H1 (cell line): Measurements from ENCODE around the gene AGAP1. TPM values are rescaled to one million over a fixed set of nuclear protein-coding genes. Genes with fewer than 3 reads are reported as not detected.

ENCODE experiments used
- CTCF ChIA-PET: fragments of 300-600 bp; sonication (Branson Sonifier 250); formaldehyde crosslinking; loops from one replicate; lab custom pipeline; 2021; ENCODE audit not compliant: partially characterized antibody; lab: Charles Lee
- POLR2A ChIA-PET: fragments of 300-600 bp; sonication (Branson Sonifier 250); formaldehyde crosslinking; loops from one replicate; lab custom pipeline; 2021; ENCODE audit warnings: inconsistent platforms; ENCODE audit not compliant: partially characterized antibody; lab: Charles Lee
- DNase-seq, 2 experiments: peaks; one replicate each; pipeline versions ENCODE4 v3.0.0 to v3.0.0-alpha.2; 2010 to 2022; ENCODE audit warnings: low spot score in 2 of 2, low read depth in 1 of 2, mixed read lengths in 1 of 2
- FAIRE-seq: peaks from 2 replicates; lab custom pipeline; 2011; peaks lifted over from hg19 to GRCh38; lab: Jason Lieb, UNC
- H2AFZ ChIP-seq: 2 replicates; pipeline ENCODE4 v1.8.1; 2012; ENCODE audit warnings: low read length, inconsistent platforms
- H2AK5ac ChIP-seq: 2 replicates; pipeline ENCODE4 v1.6.1; 2013; ENCODE audit warnings: low read depth, low read length
- H2BK120ac ChIP-seq: replicated peaks from 2 replicates; pipeline ENCODE3; 2013; ENCODE audit warnings: low read depth, low read length, inconsistent platforms
- H2BK12ac ChIP-seq: 2 replicates; pipeline ENCODE4 v1.6.1; 2013; ENCODE audit warnings: low read depth, low read length
- H2BK15ac ChIP-seq: 2 replicates; pipeline ENCODE4 v1.6.1; 2013; ENCODE audit warnings: low read length
- H2BK20ac ChIP-seq: 2 replicates; pipeline ENCODE4 v1.6.1; 2013; ENCODE audit warnings: low read length
- H2BK5ac ChIP-seq: 2 replicates; pipeline ENCODE4 v1.6.1; 2013; ENCODE audit warnings: low read depth, low read length
- H3K14ac ChIP-seq: 2 replicates; pipeline ENCODE4 v1.6.1; 2013; ENCODE audit warnings: inconsistent platforms; ENCODE audit not compliant: insufficient read length
- H3K18ac ChIP-seq: 2 replicates; pipeline ENCODE4 v1.6.1; 2013; ENCODE audit warnings: low read length; ENCODE audit errors: extremely low read depth
- H3K23ac ChIP-seq: 2 replicates; pipeline ENCODE4 v1.6.1; 2013; ENCODE audit warnings: inconsistent platforms; ENCODE audit not compliant: insufficient read length
- H3K23me2 ChIP-seq: 2 replicates; pipeline ENCODE4 v1.6.1; 2013; ENCODE audit warnings: low read depth, low read length
- H3K27ac ChIP-seq: 2 replicates; pipeline ENCODE4 v1.6.1; 2011; ENCODE audit warnings: low read depth, low read length, inconsistent platforms
- H3K27me3 ChIP-seq, 4 experiments: replicated peaks in 1 of 4; 1 replicate in 1 of 4; 2 replicates in 3 of 4; pipeline versions ENCODE4 v1.6.1 to v1.8.1; 2011 to 2013; ENCODE audit warnings: low read length in 3 of 4, mild to moderate bottlenecking in 3 of 4, inconsistent platforms in 2 of 4, mixed read lengths in 2 of 4, moderate library complexity in 1 of 4; ENCODE audit not compliant: control insufficient read depth in 3 of 4, insufficient read depth in 3 of 4; ENCODE audit errors: extremely low read depth in 1 of 4
- H3K36me3 ChIP-seq, 4 experiments: 2 replicates each; pipeline versions ENCODE4 v1.6.1 to v1.8.1; 2011 to 2013; ENCODE audit warnings: mild to moderate bottlenecking in 4 of 4, low read length in 3 of 4, moderate library complexity in 2 of 4, control low read depth in 1 of 4, inconsistent platforms in 1 of 4; ENCODE audit not compliant: insufficient read depth in 4 of 4, control insufficient read depth in 2 of 4
- H3K4ac ChIP-seq: replicated peaks from 2 replicates; pipeline ENCODE3; 2013; ENCODE audit warnings: low read length, low read depth, mixed read lengths, inconsistent platforms; ENCODE audit not compliant: insufficient read length
- H3K4me1 ChIP-seq, 4 experiments: replicated peaks in 1 of 4; 1 replicate in 1 of 4; 2 replicates in 3 of 4; pipeline versions ENCODE4 v1.6.1 to v1.8.1; 2011 to 2013; ENCODE audit warnings: low read length in 3 of 4, inconsistent platforms in 2 of 4, mixed read lengths in 1 of 4; ENCODE audit not compliant: insufficient read depth in 4 of 4, control insufficient read depth in 3 of 4
- H3K4me2 ChIP-seq, 2 experiments: 2 replicates each; pipeline versions ENCODE4 v1.6.1 to v1.8.1; 2011 to 2013; ENCODE audit warnings: low read depth in 2 of 2, low read length in 2 of 2, control low read depth in 1 of 2, inconsistent platforms in 1 of 2, mild to moderate bottlenecking in 1 of 2; ENCODE audit not compliant: insufficient read depth in 1 of 2
- H3K4me3 ChIP-seq, 4 experiments: fragments of 200-600, 300-600 bp in 1 of 4; sonication (generic), shearing (Covaris generic), sonication (Bioruptor Twin) in 1 of 4; 2 replicates each; pipeline versions ENCODE4 v1.5.1 to v1.8.1; 2011 to 2016; ENCODE audit warnings: low read length in 4 of 4, low read depth in 3 of 4, control low read depth in 2 of 4, inconsistent platforms in 2 of 4, mild to moderate bottlenecking in 2 of 4, mixed read lengths in 1 of 4, moderate library complexity in 1 of 4; ENCODE audit not compliant: insufficient read depth in 2 of 4; ENCODE audit errors: extremely low read depth in 1 of 4
- H3K56ac ChIP-seq: replicated peaks from 2 replicates; pipeline ENCODE3; 2013; ENCODE audit warnings: low read depth, mild to moderate bottlenecking, mixed read lengths, low read length, inconsistent platforms; ENCODE audit not compliant: insufficient read length
- H3K79me1 ChIP-seq: 2 replicates; pipeline ENCODE4 v1.6.1; 2013; ENCODE audit warnings: low read depth, low read length, control low read depth
- H3K79me2 ChIP-seq, 2 experiments: 2 replicates each; pipeline versions ENCODE4 v1.6.1 to v1.8.1; 2012 to 2013; ENCODE audit warnings: low read length in 2 of 2, mild to moderate bottlenecking in 2 of 2, inconsistent platforms in 1 of 2; ENCODE audit not compliant: insufficient read depth in 2 of 2, control insufficient read depth in 1 of 2
- H3K9ac ChIP-seq, 4 experiments: replicated peaks in 1 of 4; 1 replicate in 1 of 4; 2 replicates in 3 of 4; pipeline versions ENCODE4 v1.6.1 to v1.8.1; 2011 to 2013; ENCODE audit warnings: low read depth in 3 of 4, low read length in 3 of 4, control low read depth in 2 of 4, mild to moderate bottlenecking in 2 of 4, moderate library complexity in 2 of 4, inconsistent platforms in 1 of 4; ENCODE audit errors: extremely low read depth in 1 of 4
- H3K9me3 ChIP-seq, 2 experiments: 2 replicates each; pipeline versions ENCODE4 v1.6.1 to v1.8.1; 2012 to 2013; ENCODE audit warnings: mild to moderate bottlenecking in 2 of 2, moderate library complexity in 2 of 2, control low read depth in 1 of 2, inconsistent platforms in 1 of 2, low read depth in 1 of 2, low read length in 1 of 2, mixed read lengths in 1 of 2; ENCODE audit not compliant: insufficient read depth in 2 of 2
- H4K20me1 ChIP-seq, 2 experiments: replicated peaks in 1 of 2; 2 replicates each; pipeline versions ENCODE3 to v1.8.1; 2011 to 2013; ENCODE audit warnings: inconsistent platforms in 2 of 2, low read length in 2 of 2, mild to moderate bottlenecking in 1 of 2; ENCODE audit not compliant: insufficient read depth in 2 of 2, control insufficient read depth in 1 of 2
- H4K5ac ChIP-seq: 2 replicates; pipeline ENCODE4 v1.6.1; 2013; ENCODE audit warnings: low read length, low read depth, mixed read lengths, inconsistent platforms; ENCODE audit not compliant: insufficient read length
- H4K8ac ChIP-seq: 2 replicates; pipeline ENCODE4 v1.8.0; 2013; ENCODE audit warnings: mild to moderate bottlenecking, moderate library complexity, low read length, inconsistent platforms; ENCODE audit not compliant: insufficient read depth; ENCODE audit errors: extremely low read depth
- H4K91ac ChIP-seq: replicated peaks from 2 replicates; pipeline ENCODE3; 2013; ENCODE audit warnings: low read length, mixed read lengths, inconsistent platforms; ENCODE audit not compliant: insufficient read length
- CEBPB ChIP-seq: IDR thresholded peaks from 2 replicates; pipeline ENCODE4 v1.6.1; 2012; ENCODE audit warnings: low read depth, low read length
- KDM1A ChIP-seq: fragments of 200-600, 300-600 bp; sonication (generic); IDR thresholded peaks from 2 replicates; pipeline ENCODE4 v1.7.1; 2016; ENCODE audit warnings: mild to moderate bottlenecking, low read length, borderline replicate concordance
- RXRA ChIP-seq: IDR thresholded peaks from 2 replicates; pipeline ENCODE4 v1.6.1; 2011; ENCODE audit warnings: low read depth, mild to moderate bottlenecking, low read length, moderate library complexity; ENCODE audit not compliant: insufficient read depth
- SUZ12 ChIP-seq: fragments of 200-600 bp; sonication (generic); IDR thresholded peaks from 2 replicates; pipeline ENCODE4 v1.6.1; 2012; ENCODE audit warnings: mild to moderate bottlenecking, inconsistent platforms, low read length, moderate library complexity, mixed read lengths
- ZNF274 ChIP-seq: IDR thresholded peaks from 2 replicates; pipeline ENCODE4 v1.7.0; 2012; ENCODE audit warnings: low read length, borderline replicate concordance; ENCODE audit errors: extremely low read depth
- WGBS, 2 experiments: shearing (Covaris generic) in 1 of 2; methylation state at CpG; one replicate each; pipeline versions ENCODE4 v1.1.6 to v1.1.7; 2013 to 2015; ENCODE audit warnings: low lambda C conversion rate in 2 of 2, mixed read lengths in 2 of 2, inconsistent platforms in 1 of 2, low coverage in 1 of 2, missing lambda C conversion rate in 1 of 2; ENCODE audit not compliant: insufficient replicate concordance in 2 of 2, insufficient coverage in 1 of 2, insufficient read length in 1 of 2; ENCODE audit errors: extremely low coverage in 1 of 2, missing lambda C conversion rate in 1 of 2; 5-methylcytosine and 5-hydroxymethylcytosine counted together
- polyA plus RNA-seq, 7 experiments: library from polyadenylated mRNA; depleted of rRNA in 3 of 7; stranded (reverse) in 5 of 7; unstranded in 2 of 7; fragments of >200 nt in 5 of 7; fragments of 200-250 nt in 2 of 7; gene quantifications; 1 replicate in 5 of 7; 2 replicates in 1 of 7; 4 replicates in 1 of 7; pipeline versions ENCODE4 v1.2.1 to v1.2.3, GENCODE V29; 2011 to 2013; ENCODE audit warnings: missing spikeins in 2 of 7, mixed read lengths in 2 of 7
- total RNA-seq: library from RNA; stranded (reverse); fragmentation: NEBNext Ultra II Directional; extraction: Animal tissue kit (Norgen Biotek cat#: 25700); gene quantifications from 2 replicates; pipeline ENCODE4 v1.2.1, GENCODE V29; 2021

The AGAP1 gene
- total and polyA plus RNA-seq, 2 of the 8 experiments (the other 6 are each of a cell fraction or from before 2014, with no cell fraction given) = 18.1 to 39.4 TPM

- H4K8ac ChIP-seq = no peak overlapping the region
- no peak overlapping the region for H2AK5ac ChIP-seq
- no peaks in the 10 kb centered on the region; the same call in 1 of the 2 replicates for H3K79me1 ChIP-seq
- CTCF ChIA-PET = interaction anchor here (0.6 to 1.3 kb wide), 8 partner anchors 10 to 980 kb away, joined by 3 to 5 read pairs (median 3); no protein-coding TSS in a partner anchor
- H3K4me3 ChIP-seq = no peak overlapping the region
- no peak for TF ChIP-seq RXRA
- no peak for TF ChIP-seq ZNF274
- TF ChIP-seq SUZ12 = no peak
- no peak for TF ChIP-seq KDM1A
- TF ChIP-seq CEBPB = peak; percentile 76
- H2BK15ac ChIP-seq = no peak overlapping the region
- FAIRE-seq (no peak), DNase-seq (no peak)
- H3K36me3 ChIP-seq = peaks cover 0 to 3% (median 0%) of the 10 kb centered on the region in 4 experiments; a peak in 2 of 8 replicates
- no peaks in the 10 kb centered on the region for H3K23me2 ChIP-seq
- H3K9ac ChIP-seq = no peak overlapping the region
- H3K27me3 ChIP-seq = no peaks in the 10 kb centered on the region
- H2BK12ac ChIP-seq = no peak overlapping the region
- POLR2A ChIA-PET = interaction anchor here (0.7 kb wide), 1 partner anchor 145 kb away, joined by 3 read pairs; no protein-coding TSS in a partner anchor
- no peak overlapping the region for H4K5ac ChIP-seq
- H3K23ac ChIP-seq = no peak overlapping the region
- no peak overlapping the region; the same call in 1 of the 2 replicates for H2BK5ac ChIP-seq
- peaks cover 0 to 2% (median 0%) of the 10 kb centered on the region in 4 experiments; a peak in 2 of 7 replicates for H3K4me1 ChIP-seq
- no peak overlapping the region for H3K56ac ChIP-seq
- H3K18ac ChIP-seq = no peak overlapping the region
- H3K27ac ChIP-seq = no peak overlapping the region
- no peak overlapping the region for H2AFZ ChIP-seq
- no peaks in the 10 kb centered on the region for H3K79me2 ChIP-seq
- no peak overlapping the region for H2BK20ac ChIP-seq
- H4K91ac ChIP-seq = no peak overlapping the region
- 92% methylated on average over 18 of the region's 18 CpGs; no CpG with 5 or more reads in 1 of the 2 experiments for WGBS, 2 experiments
- no peak overlapping the region for H3K4ac ChIP-seq
- H3K9me3 ChIP-seq = no peaks in the 10 kb centered on the region
- peaks cover 0 to 3% of the 10 kb centered on the region in 2 experiments for H4K20me1 ChIP-seq
- no peak overlapping the region for H2BK120ac ChIP-seq
- H3K4me2 ChIP-seq = no peak overlapping the region
- H3K14ac ChIP-seq = no peak overlapping the region
Measured at GRCh38 chr2:235968616-235969324, 474.9 kb downstream of the AGAP1 start.
